ENCODE data around the gene XYLT1.

Gene XYLT1

GRCh38 chr16:17160285-17160853 is 310.4 kb downstream of the XYLT1 start:
- TF ChIP-seq, protein P1, sequence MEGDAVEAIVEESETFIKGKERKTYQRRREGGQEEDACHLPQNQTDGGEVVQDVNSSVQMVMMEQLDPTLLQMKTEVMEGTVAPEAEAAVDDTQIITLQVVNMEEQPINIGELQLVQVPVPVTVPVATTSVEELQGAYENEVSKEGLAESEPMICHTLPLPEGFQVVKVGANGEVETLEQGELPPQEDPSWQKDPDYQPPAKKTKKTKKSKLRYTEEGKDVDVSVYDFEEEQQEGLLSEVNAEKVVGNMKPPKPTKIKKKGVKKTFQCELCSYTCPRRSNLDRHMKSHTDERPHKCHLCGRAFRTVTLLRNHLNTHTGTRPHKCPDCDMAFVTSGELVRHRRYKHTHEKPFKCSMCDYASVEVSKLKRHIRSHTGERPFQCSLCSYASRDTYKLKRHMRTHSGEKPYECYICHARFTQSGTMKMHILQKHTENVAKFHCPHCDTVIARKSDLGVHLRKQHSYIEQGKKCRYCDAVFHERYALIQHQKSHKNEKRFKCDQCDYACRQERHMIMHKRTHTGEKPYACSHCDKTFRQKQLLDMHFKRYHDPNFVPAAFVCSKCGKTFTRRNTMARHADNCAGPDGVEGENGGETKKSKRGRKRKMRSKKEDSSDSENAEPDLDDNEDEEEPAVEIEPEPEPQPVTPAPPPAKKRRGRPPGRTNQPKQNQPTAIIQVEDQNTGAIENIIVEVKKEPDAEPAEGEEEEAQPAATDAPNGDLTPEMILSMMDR (IDR thresholded peaks at IDR 0.05): no peak

DNA sequence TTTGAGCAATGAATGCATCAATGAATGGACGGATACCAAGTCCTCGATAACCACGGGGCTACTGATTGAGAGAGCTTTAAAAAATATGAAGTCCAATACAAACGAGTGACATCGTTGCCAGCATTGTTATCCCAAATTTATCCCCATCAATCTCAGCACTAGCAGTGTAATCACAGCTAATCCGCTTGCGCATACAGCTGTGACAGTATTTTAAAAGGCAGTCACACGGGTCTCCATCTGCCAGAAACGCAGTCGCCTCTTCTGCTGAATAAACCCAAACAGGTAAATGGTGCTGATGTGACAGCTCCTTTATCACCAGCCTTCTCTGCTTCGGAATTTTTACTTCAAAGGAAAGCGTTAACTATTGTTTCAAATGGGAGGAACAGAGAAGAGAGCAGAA is 311.1 kb downstream of the XYLT1 start:
- TF ChIP-seq, protein P1 (IDR thresholded peaks at IDR 0.05): no peak

DNA sequence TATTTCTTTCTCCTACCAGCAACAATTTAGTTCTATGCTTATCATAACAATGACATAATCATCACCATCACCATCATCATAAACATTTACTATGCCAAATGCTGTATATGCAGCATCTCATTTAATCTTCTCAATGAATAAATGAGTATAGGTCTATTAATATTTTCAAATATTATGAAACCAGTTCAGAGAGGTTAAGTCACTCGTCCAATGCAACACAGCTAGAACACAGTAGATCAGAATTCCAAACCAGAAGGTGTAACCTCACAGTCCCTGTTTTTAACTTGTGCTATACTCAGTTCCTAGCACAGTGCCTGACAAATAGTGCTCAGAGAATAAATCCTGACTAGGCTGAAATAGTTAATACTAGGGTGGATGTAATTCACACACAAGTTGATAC is 314.8 kb downstream of the XYLT1 start:
- TF ChIP-seq, protein P1 (IDR thresholded peaks at IDR 0.05): no peak

DNA sequence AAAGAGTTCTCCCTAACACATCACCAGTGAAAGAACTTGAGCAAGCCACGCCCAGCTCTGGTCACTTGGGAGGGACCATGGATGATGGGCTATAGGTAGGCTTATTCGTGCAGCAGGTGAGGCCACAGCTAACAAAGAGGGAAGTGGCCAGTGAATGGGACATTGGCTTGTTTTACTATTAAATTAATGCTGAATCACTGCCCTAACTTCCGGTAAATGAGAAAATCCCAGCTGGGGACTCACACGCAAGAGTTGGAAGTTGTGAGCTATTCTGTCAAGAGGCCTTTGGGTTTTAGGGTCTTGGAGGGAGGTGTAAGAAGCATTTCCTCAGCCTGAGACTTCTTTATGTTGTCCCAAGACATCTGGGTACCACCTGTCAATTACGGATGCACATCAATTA is 315.3 kb downstream of the XYLT1 start:
- TF ChIP-seq, protein P1 (IDR thresholded peaks at IDR 0.05): no peak

DNA sequence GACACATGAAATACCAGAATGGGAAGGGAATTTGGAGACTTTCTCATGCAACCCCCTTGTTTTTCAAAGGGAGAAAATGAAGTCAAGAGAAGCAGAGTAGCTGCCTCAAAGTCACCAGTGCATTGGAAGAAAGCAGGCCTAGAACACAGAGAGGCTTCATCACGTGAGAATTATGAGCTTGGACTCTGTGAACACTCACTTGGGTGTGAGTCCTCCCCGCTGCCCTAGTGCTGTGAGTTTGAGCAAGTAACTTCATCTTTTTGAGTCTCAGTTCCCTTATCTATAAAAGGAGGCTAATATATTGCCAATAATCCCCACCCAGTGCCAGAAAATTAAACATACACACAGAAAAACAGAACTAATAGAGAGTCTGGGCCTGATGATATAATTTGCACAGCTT is 315.8 kb downstream of the XYLT1 start:
- TF ChIP-seq, protein P1 (IDR thresholded peaks at IDR 0.05): no peak

GRCh38 chr16:17152311-17152710 is 318.4 kb downstream of the XYLT1 start:
- TF ChIP-seq, protein P1 (IDR thresholded peaks at IDR 0.05): no peak

- TF ChIP-seq, protein P1 (IDR thresholded peaks at IDR 0.05): no peak
Observed at GRCh38 chr16:17151335-17151734, 319.4 kb downstream of the XYLT1 start.

GRCh38 chr16:17149904-17150483 is 320.8 kb downstream of the XYLT1 start:
- TF ChIP-seq, protein P1 (IDR thresholded peaks at IDR 0.05): no peak
